ENCODE results near the gene GRK6.

GRK6 gene

GRCh38 chr5:177392765-177393164 lies 33.7 kb upstream of the GRK6 start:
- H3K27ac Mint-ChIP-seq, result no peak overlapping the region
- no peak overlapping the region for H3K4me3 Mint-ChIP-seq
- no peaks in the 10 kb centered on the region for H3K36me3 Mint-ChIP-seq
- H3K9me3 Mint-ChIP-seq, result no peaks in the 10 kb centered on the region
- H3K4me1 Mint-ChIP-seq, result peaks cover 34% of the 10 kb centered on the region
- H3K27me3 Mint-ChIP-seq, result no peaks in the 10 kb centered on the region

- Mint-ChIP-seq H3K27ac (no peak overlapping the region), H3K36me3 (no peaks in the 10 kb centered on the region), H3K9me3 (no peaks in the 10 kb centered on the region), H3K27me3 (no peaks in the 10 kb centered on the region), H3K4me1 (peaks cover 32% of the 10 kb centered on the region), H3K4me3 (no peak overlapping the region)
Observed at GRCh38 chr5:177393206-177393765, 33.2 kb upstream of the GRK6 start.

GRCh38 chr5:177393990-177394389 lies 32.5 kb upstream of the GRK6 start:
- Mint-ChIP-seq H3K27ac (no peak overlapping the region), H3K9me3 (no peaks in the 10 kb centered on the region), H3K4me3 (no peak overlapping the region), H3K27me3 (no peaks in the 10 kb centered on the region), H3K36me3 (no peaks in the 10 kb centered on the region), H3K4me1 (peaks cover 25% of the 10 kb centered on the region)

GRCh38 chr5:177396078-177396477 lies 30.4 kb upstream of the GRK6 start:
- H3K27me3 Mint-ChIP-seq, result no peaks in the 10 kb centered on the region
- H3K27ac Mint-ChIP-seq, result no peak overlapping the region
- no peaks in the 10 kb centered on the region for H3K36me3 Mint-ChIP-seq
- no peak overlapping the region for H3K4me3 Mint-ChIP-seq
- H3K9me3 Mint-ChIP-seq, result no peaks in the 10 kb centered on the region
- peaks cover 5% of the 10 kb centered on the region for H3K4me1 Mint-ChIP-seq

- no peak overlapping the region for H3K4me3 Mint-ChIP-seq
Observed at GRCh38 chr5:177396807-177397206, 29.7 kb upstream of the GRK6 start.

GRCh38 chr5:177397875-177398390 lies 28.5 kb upstream of the GRK6 start:
- Mint-ChIP-seq H3K27me3 (peaks cover 5% of the 10 kb centered on the region), H3K9me3 (no peaks in the 10 kb centered on the region)

More at GRCh38 chr5:177396807-177397206, 29.7 kb upstream of the GRK6 start:
- Mint-ChIP-seq H3K36me3 (no peaks in the 10 kb centered on the region), H3K4me1 (no peaks in the 10 kb centered on the region), H3K27me3 (peaks cover 4% of the 10 kb centered on the region), H3K9me3 (no peaks in the 10 kb centered on the region), H3K27ac (no peak overlapping the region)

GRCh38 chr5:177399997-177400868 lies 26.2 kb upstream of the GRK6 start, which contains the start of gene PFN3:
Gene PFN3, minus strand, starts transcription at chr5:177400661. Its CDS starts 85 bp downstream, at chr5:177400576.
- Mint-ChIP-seq H3K9me3 (no peaks in the 10 kb centered on the region), H3K27me3 (peaks cover 5% of the 10 kb centered on the region), H3K4me1 (peaks cover 19% of the 10 kb centered on the region), H3K36me3 (no peaks in the 10 kb centered on the region), H3K27ac (peak within 1 kb of the TSS; percentile 18), H3K4me3 (no peak within 1 kb of the TSS)

More at GRCh38 chr5:177397875-177398390, 28.5 kb upstream of the GRK6 start:
- Mint-ChIP-seq H3K27ac (no peak overlapping the region), H3K4me3 (no peak overlapping the region), H3K36me3 (no peaks in the 10 kb centered on the region), H3K4me1 (peaks cover 7% of the 10 kb centered on the region)

- H3K4me1 Mint-ChIP-seq, result peaks cover 20% of the 10 kb centered on the region
- peak overlapping the region; percentile 51 for H3K27ac Mint-ChIP-seq
- no peaks in the 10 kb centered on the region for H3K9me3 Mint-ChIP-seq
- H3K4me3 Mint-ChIP-seq, result peak overlapping the region; percentile 81
- H3K27me3 Mint-ChIP-seq, result peaks cover 5% of the 10 kb centered on the region
- H3K36me3 Mint-ChIP-seq, result no peaks in the 10 kb centered on the region
Observed at GRCh38 chr5:177402271-177403043, 24.0 kb upstream of the GRK6 start.

GRCh38 chr5:177403102-177403791 lies 23.2 kb upstream of the GRK6 start:
- H3K9me3 Mint-ChIP-seq, result no peaks in the 10 kb centered on the region
- peak overlapping the region; percentile 81 for H3K4me3 Mint-ChIP-seq
- H3K27ac Mint-ChIP-seq, result peak overlapping the region; percentile 51
- peaks cover 20% of the 10 kb centered on the region for H3K4me1 Mint-ChIP-seq
- no peaks in the 10 kb centered on the region for H3K36me3 Mint-ChIP-seq
- H3K27me3 Mint-ChIP-seq, result peaks cover 5% of the 10 kb centered on the region

- Mint-ChIP-seq H3K27me3 (peaks cover 5% of the 10 kb centered on the region), H3K4me1 (peaks cover 20% of the 10 kb centered on the region), H3K27ac (no peak overlapping the region), H3K4me3 (peak overlapping the region; percentile 81), H3K9me3 (no peaks in the 10 kb centered on the region), H3K36me3 (no peaks in the 10 kb centered on the region)
Observed at GRCh38 chr5:177403792-177404640, 22.5 kb upstream of the GRK6 start.

- H3K27ac Mint-ChIP-seq, result peak overlapping the region; percentile 62
- peak overlapping the region; percentile 54 for H3K4me3 Mint-ChIP-seq
Observed at GRCh38 chr5:177404641-177405179, 21.8 kb upstream of the GRK6 start.

GRCh38 chr5:177405312-177405711 lies 21.2 kb upstream of the GRK6 start:
- Mint-ChIP-seq H3K9me3 (no peaks in the 10 kb centered on the region), H3K4me1 (peaks cover 20% of the 10 kb centered on the region), H3K36me3 (no peaks in the 10 kb centered on the region), H3K27me3 (peaks cover 5% of the 10 kb centered on the region), H3K27ac (no peak overlapping the region), H3K4me3 (peak overlapping the region; percentile 30)

More at GRCh38 chr5:177404641-177405179, 21.8 kb upstream of the GRK6 start:
- Mint-ChIP-seq H3K9me3 (no peaks in the 10 kb centered on the region), H3K27me3 (peaks cover 5% of the 10 kb centered on the region), H3K36me3 (no peaks in the 10 kb centered on the region), H3K4me1 (peaks cover 20% of the 10 kb centered on the region)

- Mint-ChIP-seq H3K4me3 (no peak overlapping the region), H3K27ac (no peak overlapping the region), H3K27me3 (peaks cover 5% of the 10 kb centered on the region), H3K4me1 (peaks cover 25% of the 10 kb centered on the region), H3K36me3 (no peaks in the 10 kb centered on the region), H3K9me3 (no peaks in the 10 kb centered on the region)
Observed at GRCh38 chr5:177405805-177406204, 20.7 kb upstream of the GRK6 start.

Measured in activated naive CD4-positive, alpha-beta T cell treated with anti-CD3 and anti-CD28 coated beads, Interleukin-2, amount 50 U/mL, for 24 hours (primary cell).